Stimulated activated CD4-positive, alpha-beta T cell treated with anti-CD3 and anti-CD28 coated beads, Interleukin-4, amount 100 ng/mL, for 4 hours (primary cell): Measurements from ENCODE around the gene TRMT10A.

Experiments
- DNase-seq, 2 experiments: peaks; one replicate each; pipeline ENCODE4 v3.0.0-alpha.2; 2020

Gene TRMT10A

GRCh38 chr4:99563310-99564186, at the start of gene TRMT10A:
TRMT10A (minus strand) TSS chr4:99564039; CDS start chr4:99559338, 4,701 bp downstream.
- DNase-seq, result peak; percentile 90 to 97

GRCh38 chr4:99612704-99613103, 48.9 kb upstream of the TRMT10A start:
- no peak for DNase-seq

GRCh38 chr4:99612281-99612680, 48.4 kb upstream of the TRMT10A start:
- DNase-seq, result no peak

- DNase-seq, result no peak
Measured at GRCh38 chr4:99610605-99611175, 46.9 kb upstream of the TRMT10A start.

- no peak for DNase-seq
Measured at GRCh38 chr4:99608417-99608816, 44.6 kb upstream of the TRMT10A start.

DNA sequence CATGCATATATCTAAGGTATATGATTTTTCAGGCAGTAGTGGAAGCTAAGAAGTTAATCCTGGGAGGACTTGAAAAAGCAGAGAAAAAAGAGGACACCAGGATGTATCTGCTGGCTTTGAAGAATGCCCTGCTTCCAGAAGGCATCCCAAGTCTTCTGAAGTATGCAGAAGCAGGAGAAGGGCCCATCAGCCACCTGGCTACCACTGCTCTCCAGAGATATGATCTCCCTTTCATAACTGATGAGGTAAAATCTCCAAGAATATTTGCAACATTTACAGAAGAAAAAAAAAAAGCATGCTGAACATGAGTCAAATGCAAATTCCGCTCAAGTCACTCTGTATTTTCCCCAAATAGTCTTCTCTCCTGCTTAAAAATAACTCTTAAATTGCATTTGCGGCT, 42.9 kb upstream of the TRMT10A start:
- DNase-seq, result no peak

DNA sequence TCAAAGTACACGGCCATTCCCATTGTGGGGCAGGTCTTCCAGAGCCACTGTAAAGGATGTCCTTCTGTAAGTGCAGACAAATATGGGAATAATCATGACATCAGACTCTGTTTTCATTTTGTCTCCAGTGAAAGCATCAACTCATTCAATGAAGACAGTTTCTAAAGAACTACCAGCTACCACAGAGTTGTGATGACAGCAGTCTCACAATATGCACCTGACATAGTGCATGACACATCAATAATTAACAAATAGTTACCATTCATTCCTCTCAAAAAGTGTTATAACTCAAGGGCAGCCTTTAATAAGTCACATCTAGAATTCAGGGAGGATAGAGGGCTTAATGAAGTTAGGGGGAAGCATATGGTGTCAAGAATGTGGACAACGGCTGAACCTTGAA, 31.0 kb upstream of the TRMT10A start:
- no peak for DNase-seq

DNA sequence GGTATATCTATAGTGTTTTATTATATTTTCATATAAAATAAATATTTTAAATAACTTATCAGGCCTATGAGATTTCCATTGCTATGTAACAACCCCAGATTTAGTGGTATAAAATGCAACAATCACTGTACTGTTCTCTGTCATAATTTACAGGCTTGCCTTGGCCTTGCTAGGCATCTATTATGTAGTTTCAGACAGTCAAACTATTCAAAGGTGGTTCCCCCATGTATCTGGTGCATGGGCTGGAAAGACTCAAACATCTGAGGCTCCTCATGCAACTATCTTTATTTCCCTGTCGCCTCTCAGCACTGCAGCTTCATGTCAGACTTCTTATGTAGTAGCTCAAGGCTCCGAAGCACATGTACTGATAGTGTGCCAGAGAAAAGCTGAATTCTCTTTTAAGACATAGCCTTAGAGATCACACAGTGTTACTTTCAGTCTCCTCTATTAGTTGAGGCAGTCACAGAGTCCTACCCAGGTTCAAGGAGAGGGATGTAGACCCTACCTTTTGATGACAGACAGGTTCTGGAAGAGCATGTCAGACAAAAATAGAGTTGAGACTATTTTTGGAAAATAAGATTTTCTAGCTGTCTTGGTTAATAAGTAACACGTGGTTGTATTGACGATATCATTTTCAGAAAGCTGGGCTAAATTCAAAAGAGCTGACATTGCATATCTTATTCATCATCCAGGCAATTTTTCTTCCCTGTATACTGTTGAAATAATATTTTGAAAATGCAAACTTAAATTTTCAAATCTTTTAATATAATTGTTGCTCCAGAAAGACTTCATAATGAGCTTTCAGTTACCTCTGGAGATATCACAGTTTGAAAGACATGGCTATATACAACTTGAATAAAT, 30.2 kb upstream of the TRMT10A start:
- DNase-seq, result no peak

- no peak for DNase-seq
Measured at GRCh38 chr4:99591757-99592156, 27.9 kb upstream of the TRMT10A start.

DNA sequence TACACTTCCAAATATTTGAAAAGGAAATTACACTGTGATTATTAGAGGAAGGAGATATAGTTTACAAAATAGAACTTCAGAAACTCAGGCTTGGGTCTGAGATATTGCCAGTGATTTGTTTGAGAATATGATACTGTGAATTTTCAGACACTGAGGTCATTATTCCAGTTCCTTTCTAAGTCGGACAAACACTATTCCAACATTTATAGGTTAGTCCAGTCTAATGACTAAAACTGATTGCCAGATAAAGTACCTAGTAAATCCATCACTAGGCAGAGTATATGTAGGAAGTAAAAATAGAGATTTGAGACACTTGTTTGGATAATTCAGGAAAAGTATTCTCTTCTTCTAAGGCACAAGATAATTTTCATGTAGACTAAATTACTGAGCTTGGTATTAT, 24.0 kb upstream of the TRMT10A start:
- no peak for DNase-seq

GRCh38 chr4:99587309-99587708, 23.5 kb upstream of the TRMT10A start:
- DNase-seq, result no peak

- DNase-seq, result no peak
Measured at GRCh38 chr4:99586797-99587196, 23.0 kb upstream of the TRMT10A start.

GRCh38 chr4:99586322-99586721, 22.5 kb upstream of the TRMT10A start:
- no peak for DNase-seq

DNA sequence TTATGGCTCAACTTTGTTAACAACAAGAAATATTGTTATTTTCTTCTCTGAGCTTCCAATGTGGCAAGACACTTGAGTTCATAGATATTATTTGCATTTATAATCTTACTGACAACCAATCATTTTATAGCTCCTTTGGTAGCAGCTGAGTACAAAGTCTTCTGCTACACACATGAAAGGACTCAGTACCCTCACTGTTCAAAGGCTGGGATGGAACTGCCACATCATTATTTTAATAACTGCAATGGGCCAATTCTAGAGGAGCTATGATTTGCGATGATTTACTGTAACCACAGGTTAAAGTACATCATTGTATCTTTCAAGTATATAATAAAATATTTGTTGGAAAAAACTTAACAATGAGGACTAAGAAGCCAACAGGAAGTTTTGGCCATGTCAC, 21.7 kb upstream of the TRMT10A start:
- DNase-seq, result no peak

DNA sequence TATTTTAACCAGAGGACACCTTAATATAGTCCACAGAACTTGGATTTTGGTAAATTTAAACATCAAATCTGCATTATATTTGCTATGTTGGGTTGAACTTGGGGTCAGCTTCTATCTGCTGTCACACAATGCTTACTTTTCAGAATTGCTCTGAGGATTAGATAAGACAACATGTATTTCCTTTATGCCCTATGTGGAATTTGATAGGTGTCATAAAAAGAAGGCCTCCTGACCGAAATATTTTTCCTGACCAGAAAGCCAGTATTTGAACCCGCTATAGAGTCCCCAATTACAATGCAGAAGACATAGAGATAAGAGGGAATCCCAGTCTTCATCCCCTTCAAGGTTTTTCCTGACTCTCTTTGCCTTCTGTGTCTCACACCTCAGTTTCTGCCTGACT, 14.9 kb upstream of the TRMT10A start:
- DNase-seq, result no peak

- DNase-seq, result no peak
Measured at GRCh38 chr4:99574530-99575324, 10.9 kb upstream of the TRMT10A start, which contains the start of gene MTTP. MTTP (plus strand) TSS chr4:99574824; CDS start chr4:99574910, 86 bp downstream.

DNA sequence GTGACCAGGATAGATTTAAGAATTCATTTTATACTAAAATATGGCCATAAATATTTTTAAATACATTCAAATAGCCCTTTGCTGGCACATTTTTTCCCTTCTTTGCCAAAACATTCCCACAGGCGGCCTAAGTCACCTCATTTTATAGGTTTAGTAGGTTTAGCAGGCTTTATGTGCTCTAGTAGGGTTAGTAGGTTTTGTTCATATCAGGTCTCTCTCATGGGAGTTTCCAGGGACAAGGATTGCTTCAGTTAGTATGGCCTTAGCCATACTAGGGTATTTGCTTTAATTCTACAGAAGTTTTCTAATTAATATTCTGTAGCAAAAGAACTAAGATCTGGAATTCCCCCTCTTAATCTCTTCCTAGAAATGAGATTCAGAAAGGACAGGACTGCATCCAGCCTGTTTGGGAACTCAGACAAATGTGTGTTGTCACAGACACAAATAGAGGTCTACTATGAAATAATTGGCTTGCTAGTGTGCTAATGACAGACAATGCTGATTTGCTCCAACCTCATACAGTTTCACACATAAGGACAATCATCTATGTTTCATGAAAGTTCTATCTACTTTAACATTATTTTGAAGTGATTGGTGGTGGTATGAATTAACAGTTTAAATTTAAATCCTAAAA, 10.0 kb upstream of the TRMT10A start:
- no peak for DNase-seq

GRCh38 chr4:99572527-99573240, 8.8 kb upstream of the TRMT10A start:
- no peak for DNase-seq

- DNase-seq, result no peak
Measured at GRCh38 chr4:99571883-99572282, 8.0 kb upstream of the TRMT10A start.

GRCh38 chr4:99564921-99565320, 1.1 kb upstream of the TRMT10A start:
- no peak for DNase-seq

DNA sequence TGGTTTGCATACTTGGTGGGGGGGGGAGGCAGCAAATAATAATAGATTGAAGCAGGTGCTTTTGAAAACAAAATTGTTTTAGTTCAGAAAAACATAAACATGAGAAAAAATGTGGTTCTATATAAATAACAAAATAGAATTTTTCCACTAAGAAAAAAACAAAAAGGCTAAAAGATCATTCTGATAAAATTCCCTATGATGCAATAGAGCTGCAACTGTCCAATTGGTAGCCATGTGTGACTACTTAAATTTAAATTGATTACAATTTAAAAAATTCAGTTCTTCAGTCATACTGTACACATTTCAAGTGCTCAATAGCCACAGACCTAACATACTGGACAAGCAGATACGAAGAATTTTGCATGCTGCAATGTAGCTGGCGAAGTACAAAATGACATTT, 11.0 kb downstream of the TRMT10A start:
- no peak for DNase-seq
